HG03139 (cell line): ENCODE measurements around the gene AKAP13.
"Not testable (repeated sequence)": the region's sequence is repeated elsewhere in the genome, so short reads cannot be mapped to it uniquely, and the experiment has no call there.

Source experiments
- ATAC-seq: cut with Tn5 transposase; IDR thresholded peaks from one replicate; pipeline ENCODE4 v1.9.1; 2021; ENCODE audit not compliant: unreplicated experiment

The AKAP13 gene

GRCh38 chr15:85408270-85408746 lies 27.9 kb downstream of the AKAP13 start:
- peak; percentile 46 for ATAC-seq

GRCh38 chr15:85412066-85412465 lies 31.7 kb downstream of the AKAP13 start:
- no peak for ATAC-seq

GRCh38 chr15:85412956-85413854 lies 32.8 kb downstream of the AKAP13 start:
- ATAC-seq: peak; percentile 96

GRCh38 chr15:85414037-85414436 lies 33.6 kb downstream of the AKAP13 start:
- no peak for ATAC-seq

GRCh38 chr15:85414495-85414894 lies 34.1 kb downstream of the AKAP13 start:
- no peak for ATAC-seq

GRCh38 chr15:85414991-85415390 lies 34.6 kb downstream of the AKAP13 start:
- ATAC-seq: no peak

GRCh38 chr15:85415783-85416182 lies 35.4 kb downstream of the AKAP13 start:
- no peak for ATAC-seq

- ATAC-seq: no peak
These were observed 36.9 kb downstream of the AKAP13 start for GRCh38 chr15:85417276-85417675.

GRCh38 chr15:85419161-85419560 lies 38.8 kb downstream of the AKAP13 start:
- no peak for ATAC-seq

- no peak for ATAC-seq
These were observed 40.9 kb downstream of the AKAP13 start for GRCh38 chr15:85421116-85421925.

- ATAC-seq: no peak
These were observed 42.2 kb downstream of the AKAP13 start for GRCh38 chr15:85422607-85423006.

GRCh38 chr15:85423256-85423655 lies 42.9 kb downstream of the AKAP13 start:
- no peak for ATAC-seq

GRCh38 chr15:85424154-85424553 lies 43.8 kb downstream of the AKAP13 start:
- ATAC-seq: no peak

- no peak for ATAC-seq
These were observed 46.1 kb downstream of the AKAP13 start for GRCh38 chr15:85426481-85426880.

GRCh38 chr15:85427286-85428028 lies 47.1 kb downstream of the AKAP13 start:
- ATAC-seq: no peak

GRCh38 chr15:85429522-85429921 lies 49.1 kb downstream of the AKAP13 start:
- ATAC-seq: no peak

GRCh38 chr15:85430406-85431204 lies 50.2 kb downstream of the AKAP13 start:
- peak; percentile 96 for ATAC-seq

- no peak for ATAC-seq
These were observed 59.6 kb downstream of the AKAP13 start for GRCh38 chr15:85439996-85440395.

GRCh38 chr15:85440451-85440850 lies 60.0 kb downstream of the AKAP13 start:
- ATAC-seq: no peak

- ATAC-seq: not testable (repeated sequence)
These were observed 61.5 kb downstream of the AKAP13 start for GRCh38 chr15:85441854-85442253.
